ENCODE data around the gene PER2. TPM values are rescaled to one million over a fixed set of nuclear protein-coding genes. Genes with fewer than 3 reads are reported as not detected.

The PER2 gene
- total and polyA plus RNA-seq, 9 of the 15 experiments (the other 6 are each of a cell fraction or from before 2014, with no cell fraction given), result 1.1 to 10.3 (median 2.9) TPM

- TF ChIP-seq ETV6 (IDR thresholded peaks at IDR 0.05; ENCODE audit: borderline replicate concordance in 1 of 2, low read depth in 2 of 2, low read length in 1 of 2), result no peak
- TF ChIP-seq ETV6 (CRISPR knock-in tag; IDR thresholded peaks at IDR 0.05; ENCODE audit: borderline replicate concordance), result no peak
- TF ChIP-seq CTCF (IDR thresholded peaks at IDR 0.05 in 2 of 3, conservative IDR thresholded peaks at IDR 0.05 in 1 of 3; ENCODE audit: insufficient read depth in 2 of 3, low read depth in 1 of 3, low read length in 3 of 3), result peak in 2 of 3 experiments; percentile 5 to 37; a peak in 1 of 6 replicates
- TF ChIP-seq ELK1 (CRISPR knock-in tag; IDR thresholded peaks at IDR 0.05), result no peak
- TF ChIP-seq ZNF318 (IDR thresholded peaks at IDR 0.05; ENCODE audit: borderline replicate concordance in 1 of 2, low read depth in 1 of 2), result no peak
- no peak for TF ChIP-seq SRSF3 (IDR thresholded peaks at IDR 0.05; ENCODE audit: insufficient read depth, low read length)
- TF ChIP-seq ZBTB9 (CRISPR knock-in tag; IDR thresholded peaks at IDR 0.05), result no peak
- no peak for TF ChIP-seq TAF15 (IDR thresholded peaks at IDR 0.05; ENCODE audit: low read depth, low read length)
- TF ChIP-seq HNRNPH1 (optimal IDR thresholded peaks at IDR 0.05; ENCODE audit: low read depth, low read length), result no peak
- no peak for TF ChIP-seq ZNF41 (CRISPR knock-in tag; conservative IDR thresholded peaks at IDR 0.05)
- peak; percentile 81 to 84 for TF ChIP-seq NRF1 (conservative IDR thresholded peaks at IDR 0.05 in 1 of 2, IDR thresholded peaks at IDR 0.05 in 1 of 2)
- no peak for TF ChIP-seq SRSF7 (optimal IDR thresholded peaks at IDR 0.05; ENCODE audit: low read depth, low read length)
- no peak for TF ChIP-seq ESRRB (CRISPR knock-in tag; IDR thresholded peaks at IDR 0.05; ENCODE audit: borderline replicate concordance)
Measured at GRCh38 chr2:238288650-238289573, 502 bp upstream of the PER2 start (continued).

Measured in K562 (cell line).